Measurements from ENCODE around the gene KERA. TPM values are rescaled to one million over a fixed set of nuclear protein-coding genes. Genes with fewer than 3 reads are reported as not detected.

The KERA gene
- total and polyA plus RNA-seq, 2 experiments from 2014 or later: not detected

- TF ChIP-seq ZNF462 (CRISPR knock-in tag; IDR thresholded peaks at IDR 0.05) (no peak), CTCF (conservative IDR thresholded peaks at IDR 0.05; ENCODE audit: low read depth in 2 of 2) (no peak), NANOG (IDR thresholded peaks at IDR 0.05; ENCODE audit: borderline replicate concordance) (no peak)
Measured at GRCh38 chr12:91103101-91103500, 45.3 kb upstream of the KERA start (continued).

GRCh38 chr12:91100906-91101305 is 43.1 kb upstream of the KERA start:
- Mint-ChIP-seq H3K4me1 (no peaks in the 10 kb centered on the region), H3K4me3 (no peak overlapping the region), H3K27ac (no peak overlapping the region), H3K27me3 (ENCODE audit: insufficient read depth, low read depth, poor library complexity) (no peaks in the 10 kb centered on the region), H3K9me3 (no peaks in the 10 kb centered on the region), H3K36me3 (ENCODE audit: low read depth) (no peaks in the 10 kb centered on the region)
- Histone ChIP-seq H3K4me3 (no peak overlapping the region), H3K4me2 (no peak overlapping the region), H3K79me2 (replicated peaks; ENCODE audit: insufficient read depth) (no peaks in the 10 kb centered on the region), H3F3A (replicated peaks; ENCODE audit: low read depth) (no peaks in the 10 kb centered on the region), H2AFZ (no peak overlapping the region), H3K27me3 (ENCODE audit: insufficient read depth) (no peaks in the 10 kb centered on the region), H3K36me3 (ENCODE audit: insufficient read depth) (no peaks in the 10 kb centered on the region), H4K20me1 (replicated peaks; ENCODE audit: insufficient read depth) (no peaks in the 10 kb centered on the region), H3K9me2 (ENCODE audit: insufficient read depth) (no peaks in the 10 kb centered on the region), H3K27ac (ENCODE audit: low read depth) (no peak overlapping the region), H3K4me1 (ENCODE audit: insufficient read depth) (no peaks in the 10 kb centered on the region)
- ATAC-seq (no peak), DNase-seq (ENCODE audit: low spot score) (no peak)
- TF ChIP-seq ETS1 (IDR thresholded peaks at IDR 0.05) (no peak), EZH2phosphoT487 (IDR thresholded peaks at IDR 0.05; ENCODE audit: unreplicated experiment) (no peak), REST (IDR thresholded peaks at IDR 0.05; ENCODE audit: unreplicated experiment) (no peak), NANOG (IDR thresholded peaks at IDR 0.05; ENCODE audit: borderline replicate concordance) (no peak), POLR2AphosphoS5 (IDR thresholded peaks at IDR 0.05; ENCODE audit: low read depth) (no peak), STAT1 (IDR thresholded peaks at IDR 0.05; ENCODE audit: unreplicated experiment) (no peak), JUNB (IDR thresholded peaks at IDR 0.05; ENCODE audit: unreplicated experiment) (no peak), EZH2 (IDR thresholded peaks at IDR 0.05; ENCODE audit: low read depth, unreplicated experiment) (no peak), ZNF114 (CRISPR knock-in tag; IDR thresholded peaks at IDR 0.05) (no peak)
